Measurements from ENCODE around the gene CFAP70. TPM values are rescaled to one million over a fixed set of nuclear protein-coding genes. Genes with fewer than 3 reads are reported as not detected.

Gene CFAP70
- total RNA-seq, 4 donors from 2014 or later: 2.0 to 3.2 (median 3.0) TPM

- ATAC-seq (ENCODE audit: low FRiP score) (no peak), DNase-seq (ENCODE audit: low spot score) (no peak)
- no peak for TF ChIP-seq CTCF (IDR thresholded peaks at IDR 0.05)
Observed at GRCh38 chr10:73217628-73218027, 141.0 kb downstream of the CFAP70 start.

GRCh38 chr10:73215749-73216148 lies 142.9 kb downstream of the CFAP70 start:
- ATAC-seq (ENCODE audit: low FRiP score): no peak
- no peak for TF ChIP-seq CTCF (IDR thresholded peaks at IDR 0.05)

GRCh38 chr10:73211106-73211811 lies 147.4 kb downstream of the CFAP70 start:
- no peak for DNase-seq (ENCODE audit: low spot score)
- no peak for TF ChIP-seq CTCF (IDR thresholded peaks at IDR 0.05)
- no peak for ATAC-seq (ENCODE audit: low FRiP score)

More at GRCh38 chr10:73215749-73216148, 142.9 kb downstream of the CFAP70 start:
- DNase-seq (ENCODE audit: low spot score): no peak

DNA sequence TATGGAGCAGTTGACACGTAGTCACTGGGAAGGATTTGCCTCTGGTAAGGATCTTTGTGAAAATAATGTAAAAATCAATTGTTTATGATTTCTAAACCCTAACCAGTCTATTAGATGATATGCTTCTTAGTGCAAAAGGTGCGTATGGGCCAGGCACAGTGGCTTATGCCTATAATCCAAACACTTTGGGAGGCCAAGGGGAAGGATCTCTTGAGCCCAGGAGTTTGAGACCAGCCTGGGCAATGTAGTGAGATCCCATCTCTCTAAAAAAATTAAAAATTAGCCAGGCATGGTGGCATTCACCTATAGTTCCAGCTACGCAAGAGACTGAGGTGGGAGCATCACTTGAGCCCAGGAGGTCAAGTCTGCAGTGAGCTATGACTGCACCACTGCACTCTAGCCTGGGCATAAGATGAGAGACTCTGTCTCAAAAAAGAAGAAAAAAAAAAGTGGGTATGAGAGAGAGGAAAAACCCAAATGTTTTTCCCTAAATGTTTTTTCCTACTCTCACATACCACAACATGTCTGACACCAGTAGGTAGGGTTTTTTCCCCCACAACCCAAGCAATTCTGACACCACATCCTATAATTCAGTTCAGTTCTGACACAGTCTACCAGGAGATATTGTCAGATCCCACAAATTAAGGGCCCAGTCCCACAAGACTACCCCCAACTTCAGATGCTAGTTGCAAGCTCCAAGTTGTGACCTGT lies 148.1 kb downstream of the CFAP70 start:
- no peak for ATAC-seq (ENCODE audit: low FRiP score)
- no peak for TF ChIP-seq CTCF (IDR thresholded peaks at IDR 0.05)
- no peak for DNase-seq (ENCODE audit: low spot score)

- TF ChIP-seq CTCF (IDR thresholded peaks at IDR 0.05): no peak
- no peak for ATAC-seq (ENCODE audit: low FRiP score)
Observed at GRCh38 chr10:73209705-73210104, 149.0 kb downstream of the CFAP70 start.

DNA sequence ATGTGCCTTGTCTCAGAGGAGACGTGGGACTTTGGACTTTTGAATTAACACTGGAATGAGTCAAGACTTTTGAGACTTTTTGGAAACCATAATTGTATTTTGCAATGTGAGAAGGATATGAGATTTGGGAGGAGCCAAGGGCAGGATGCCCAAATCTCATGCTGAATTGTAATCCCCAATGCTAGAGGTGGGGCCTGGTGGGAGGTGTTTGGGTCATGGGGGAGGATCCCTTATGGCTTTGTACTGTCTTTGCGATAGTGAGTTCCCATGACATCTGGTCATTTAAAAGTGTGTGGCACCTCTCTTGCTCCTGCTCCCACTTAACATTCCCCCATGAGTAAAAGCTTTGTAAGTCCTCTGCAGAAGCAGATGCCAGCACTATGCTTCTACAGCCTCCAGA lies 150.8 kb downstream of the CFAP70 start:
- no peak for ATAC-seq (ENCODE audit: low FRiP score)
- no peak for DNase-seq (ENCODE audit: low spot score)

More at GRCh38 chr10:73209705-73210104, 149.0 kb downstream of the CFAP70 start:
- DNase-seq (ENCODE audit: low spot score): no peak

More for the DNA sequence above, 150.8 kb downstream of the CFAP70 start:
- TF ChIP-seq CTCF (IDR thresholded peaks at IDR 0.05): no peak

Data from omental fat pad (tissue), 4 donors.